ENCODE data around the gene NOTCH2NLA.
"Not testable (repeated sequence)": the region's sequence is repeated elsewhere in the genome, so short reads cannot be mapped to it uniquely, and the experiment has no call there.

Gene NOTCH2NLA

DNA sequence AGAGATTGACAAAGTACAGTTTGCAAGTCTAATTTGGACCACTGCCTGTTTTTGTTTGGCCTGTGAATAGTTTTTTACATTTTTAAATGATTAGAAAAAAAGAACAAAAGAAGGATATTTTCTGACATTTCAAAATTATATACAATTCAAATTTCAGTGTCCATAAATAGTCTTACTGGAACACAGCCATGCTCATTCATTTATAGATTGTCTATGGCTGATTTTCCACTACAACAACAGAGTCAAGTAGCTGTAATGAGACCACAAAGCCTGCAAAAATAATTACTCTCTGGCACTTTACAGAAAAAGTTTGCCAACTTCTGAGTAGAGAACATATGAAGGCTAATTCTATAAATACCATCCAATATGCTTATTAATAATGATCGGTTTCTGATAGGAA is 61.1 kb downstream of the NOTCH2NLA start:
- DNase-seq (ENCODE audit: low spot score), result not testable (repeated sequence)

DNA sequence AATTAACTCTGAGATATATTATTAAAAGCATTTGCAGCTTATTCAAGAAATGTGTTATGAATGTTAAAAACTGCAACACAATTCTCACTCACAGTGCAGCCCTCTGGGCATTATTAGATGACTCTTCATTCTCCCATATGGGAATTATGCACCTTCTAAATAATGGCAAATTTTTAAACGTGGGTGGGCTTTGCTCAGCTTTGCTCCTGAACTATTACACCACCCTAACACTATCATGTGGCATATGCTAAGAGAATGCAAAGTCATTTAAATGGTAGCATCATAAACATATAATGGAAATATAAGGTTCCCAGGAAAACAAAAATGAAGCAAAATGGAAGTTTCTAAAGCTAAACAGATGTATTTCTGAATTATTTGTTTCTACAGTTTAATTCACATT is 61.5 kb downstream of the NOTCH2NLA start:
- DNase-seq (ENCODE audit: low spot score), result not testable (repeated sequence)

DNA sequence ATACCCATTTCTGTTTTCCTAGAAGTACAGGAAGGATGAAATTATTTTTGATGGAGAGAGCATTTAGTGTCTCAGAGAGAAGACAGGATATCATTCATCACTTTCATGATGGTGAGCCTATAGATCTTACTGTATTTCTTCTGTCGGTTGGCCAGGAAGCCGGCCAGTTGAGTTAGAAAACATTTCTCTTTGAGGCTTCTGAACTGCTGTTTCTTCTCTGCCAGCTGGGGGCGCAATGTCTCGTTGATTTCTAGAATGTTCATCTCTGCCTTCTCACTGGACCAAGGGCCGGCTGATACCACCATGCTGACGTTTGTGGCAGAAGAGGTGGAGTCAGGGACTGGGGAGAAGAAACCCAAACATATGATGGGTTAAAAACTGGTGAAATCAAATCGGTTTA is 84.4 kb downstream of the NOTCH2NLA start, which contains the start of gene NBPF10:
Gene NBPF10 (minus strand): TSS at position 340 of the 400 bp plus-strand sequence. CDS start 35 bp downstream, at position 305.
- not testable (repeated sequence) for DNase-seq (ENCODE audit: low spot score)
